Lung (tissue), 12 donors: Measurements from ENCODE around the gene DISC1. TPM values are rescaled to one million over a fixed set of nuclear protein-coding genes. Genes with fewer than 3 reads are reported as not detected.

ENCODE experiments used
- ATAC-seq: fragments of 200-7000 bp; cut with Tn5 transposase; one replicate; pipeline ENCODE4 v1.9.1; 2020; ENCODE audit warnings: moderate number of reproducible peaks; ENCODE audit not compliant: insufficient read depth, low FRiP score
- DNase-seq, 3 donors: peaks; one replicate each; pipeline ENCODE4 v3.0.0-alpha.2; 2013 to 2017
- H3K27ac ChIP-seq, 2 donors: one replicate each; pipeline ENCODE4 v1.5.1; 2013; ENCODE audit warnings: mild to moderate bottlenecking in 2 of 2, moderate library complexity in 2 of 2, control low read depth in 1 of 2, inconsistent platforms in 1 of 2, low read depth in 1 of 2, low read length in 1 of 2
- H3K27me3 ChIP-seq, 3 donors: one replicate each; pipeline ENCODE4 v1.5.1; 2013; ENCODE audit warnings: low read length in 2 of 3; ENCODE audit not compliant: control insufficient read depth in 3 of 3, insufficient read depth in 3 of 3
- H3K36me3 ChIP-seq, 4 donors: one replicate each; pipeline ENCODE4 v1.5.1; 2013; ENCODE audit warnings: low read length in 4 of 4, mild to moderate bottlenecking in 1 of 4, moderate library complexity in 1 of 4; ENCODE audit not compliant: control insufficient read depth in 4 of 4, insufficient read depth in 4 of 4
- H3K4me1 ChIP-seq, 5 donors: one replicate each; pipeline ENCODE4 v1.5.1; 2013; ENCODE audit warnings: low read length in 5 of 5, mild to moderate bottlenecking in 2 of 5, moderate library complexity in 1 of 5; ENCODE audit not compliant: control insufficient read depth in 5 of 5, insufficient read depth in 5 of 5
- H3K4me3 ChIP-seq: one replicate; pipeline ENCODE4 v1.5.1; 2013; ENCODE audit warnings: mild to moderate bottlenecking, control low read depth, moderate library complexity
- H3K9ac ChIP-seq, 2 donors: one replicate each; pipeline ENCODE4 v1.5.1; 2013; ENCODE audit warnings: low read length in 2 of 2, control low read depth in 1 of 2; ENCODE audit not compliant: insufficient read depth in 1 of 2
- H3K9me3 ChIP-seq, 4 donors: one replicate each; pipeline ENCODE4 v1.5.1; 2013; ENCODE audit warnings: low read length in 3 of 4, mild to moderate bottlenecking in 1 of 4, moderate library complexity in 1 of 4; ENCODE audit not compliant: control insufficient read depth in 4 of 4, insufficient read depth in 3 of 4
- WGBS, 2 donors: extraction: QIAGEN DNeasy Blood & Tissue Kit; methylation state at CpG; one replicate each; pipeline ENCODE4 v1.1.7; 2013; 5-methylcytosine and 5-hydroxymethylcytosine counted together
- polyA plus RNA-seq, 2 donors: library from polyadenylated mRNA; stranded (reverse); fragments of 200-250 nt; gene quantifications; one replicate each; pipeline ENCODE4 v1.2.1, GENCODE V29; 2013
- total RNA-seq, 2 donors: library from RNA; depleted of rRNA in 1 of 2; stranded (reverse); fragments of >200 nt in 1 of 2; gene quantifications; one replicate each; pipeline ENCODE4 v1.2.1, GENCODE V29; 2014 to 2021
- TF ChIP-seq, protein P1 (sequence below): IDR thresholded peaks from 2 replicates; pipeline ENCODE4 v1.5.1; 2012; ENCODE audit warnings: mild to moderate bottlenecking; ENCODE audit errors: control extremely low read depth, extremely low read depth
- donor health status: control.
- donor health status: control.
- donor health status: Bipolar disorder and iron deficiency.
- donor health status: healthy.
- donor health status: DM: yes; HTN: yes; CAD: no.

The DISC1 gene
- total and polyA plus RNA-seq, 4 donors: 0.98 to 32.9 (median 6.1) TPM

DNA sequence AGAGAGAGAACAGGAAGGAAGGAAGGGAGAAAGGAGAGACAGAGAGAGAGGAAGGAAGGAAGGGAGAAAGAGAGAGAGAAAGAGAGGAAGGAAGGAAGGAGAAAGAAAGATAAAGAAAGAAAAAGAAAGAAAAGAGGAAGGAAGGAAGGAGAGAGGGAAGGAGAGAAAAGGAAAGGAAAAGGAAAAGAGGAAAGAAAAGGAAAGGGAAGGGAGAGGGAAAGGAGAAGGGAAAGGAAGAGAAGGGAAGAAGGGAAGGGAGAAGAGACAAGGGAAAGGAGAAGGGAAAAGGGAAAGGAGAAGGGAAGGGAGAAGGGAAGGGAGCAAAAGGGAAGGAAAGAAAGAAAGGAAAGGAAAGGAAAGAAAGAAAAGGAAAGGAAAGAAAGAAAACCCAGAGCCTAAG is 404.6 kb downstream of the DISC1 start:
- Histone ChIP-seq H3K4me1 (peaks cover 0 to 25% (median 5%) of the 10 kb centered on the region in 5 donors), H3K27me3 (no peaks in the 10 kb centered on the region), H3K9me3 (no peaks in the 10 kb centered on the region), H3K9ac (no peak overlapping the region), H3K36me3 (peaks cover 0 to 4% (median 0%) of the 10 kb centered on the region in 4 donors), H3K4me3 (no peak overlapping the region), H3K27ac (no peak overlapping the region)
- TF ChIP-seq, protein P1, sequence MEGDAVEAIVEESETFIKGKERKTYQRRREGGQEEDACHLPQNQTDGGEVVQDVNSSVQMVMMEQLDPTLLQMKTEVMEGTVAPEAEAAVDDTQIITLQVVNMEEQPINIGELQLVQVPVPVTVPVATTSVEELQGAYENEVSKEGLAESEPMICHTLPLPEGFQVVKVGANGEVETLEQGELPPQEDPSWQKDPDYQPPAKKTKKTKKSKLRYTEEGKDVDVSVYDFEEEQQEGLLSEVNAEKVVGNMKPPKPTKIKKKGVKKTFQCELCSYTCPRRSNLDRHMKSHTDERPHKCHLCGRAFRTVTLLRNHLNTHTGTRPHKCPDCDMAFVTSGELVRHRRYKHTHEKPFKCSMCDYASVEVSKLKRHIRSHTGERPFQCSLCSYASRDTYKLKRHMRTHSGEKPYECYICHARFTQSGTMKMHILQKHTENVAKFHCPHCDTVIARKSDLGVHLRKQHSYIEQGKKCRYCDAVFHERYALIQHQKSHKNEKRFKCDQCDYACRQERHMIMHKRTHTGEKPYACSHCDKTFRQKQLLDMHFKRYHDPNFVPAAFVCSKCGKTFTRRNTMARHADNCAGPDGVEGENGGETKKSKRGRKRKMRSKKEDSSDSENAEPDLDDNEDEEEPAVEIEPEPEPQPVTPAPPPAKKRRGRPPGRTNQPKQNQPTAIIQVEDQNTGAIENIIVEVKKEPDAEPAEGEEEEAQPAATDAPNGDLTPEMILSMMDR: no peak
- DNase-seq: no peak
- no peak for ATAC-seq

DNA sequence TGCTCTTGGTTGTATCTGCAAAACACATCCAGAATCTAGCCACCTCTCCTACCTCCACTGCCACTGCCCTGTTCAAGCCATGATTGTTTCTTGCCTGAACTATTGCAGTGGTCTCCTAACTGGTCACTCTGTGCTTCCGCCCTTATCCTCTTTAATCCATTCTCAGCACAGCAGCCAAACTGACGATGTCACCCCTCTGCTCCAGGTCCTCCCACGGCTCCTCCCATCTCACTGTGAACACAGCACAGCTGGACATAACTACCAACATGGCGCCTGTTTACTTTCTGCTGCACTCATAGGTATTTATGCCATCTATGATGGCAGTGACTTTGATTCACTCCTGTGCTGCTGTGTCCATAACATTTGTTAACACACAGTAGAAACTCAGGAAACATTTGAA is 406.7 kb downstream of the DISC1 start:
- peaks cover 0 to 21% (median 5%) of the 10 kb centered on the region in 5 donors for H3K4me1 ChIP-seq
- no peaks in the 10 kb centered on the region for H3K27me3 ChIP-seq
- H3K36me3 ChIP-seq: peaks cover 0 to 4% (median 0%) of the 10 kb centered on the region in 4 donors
- no peak overlapping the region for H3K27ac ChIP-seq
- H3K9ac ChIP-seq: no peak overlapping the region
- TF ChIP-seq, protein P1: no peak
- no peaks in the 10 kb centered on the region for H3K9me3 ChIP-seq
- H3K4me3 ChIP-seq: no peak overlapping the region
- DNase-seq (peak; percentile 25 to 38 (median 38)), ATAC-seq (no peak)
- WGBS, 2 donors: 94 to 96% methylated on average over 4 of the region's 4 CpGs

DNA sequence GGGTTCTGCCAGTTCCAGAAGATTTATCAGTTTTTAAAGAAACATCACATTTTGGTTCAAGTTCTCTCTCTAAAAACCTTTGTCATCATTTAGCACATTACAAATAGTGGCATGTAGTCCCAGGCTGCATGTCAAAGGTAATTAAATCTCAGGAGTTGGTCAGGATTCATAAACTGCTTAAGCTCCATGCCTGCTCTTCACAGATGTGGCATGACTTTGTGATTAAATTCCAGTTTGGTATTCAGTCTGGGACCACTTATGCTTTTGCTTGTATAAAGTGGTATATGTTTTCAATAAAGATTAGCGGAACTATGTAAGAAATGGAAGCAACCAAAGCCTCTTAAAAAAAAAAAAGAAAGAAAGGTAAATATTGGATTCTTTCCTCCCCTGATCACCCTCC is 408.0 kb downstream of the DISC1 start:
- no peak overlapping the region for H3K9ac ChIP-seq
- TF ChIP-seq, protein P1: no peak
- WGBS, 2 donors: 96 to 100% methylated on average over 1 of the region's 1 CpG
- DNase-seq (no peak), ATAC-seq (no peak)
- no peak overlapping the region for H3K27ac ChIP-seq
- no peaks in the 10 kb centered on the region for H3K27me3 ChIP-seq
- H3K36me3 ChIP-seq: peaks cover 0 to 4% (median 0%) of the 10 kb centered on the region in 4 donors
- H3K4me3 ChIP-seq: no peak overlapping the region
- peaks cover 0 to 14% (median under 1%) of the 10 kb centered on the region in 5 donors for H3K4me1 ChIP-seq
- no peaks in the 10 kb centered on the region for H3K9me3 ChIP-seq
